Neural cell (in vitro differentiated cells): ENCODE data around the gene DNASE1L2. TPM values are rescaled to one million over a fixed set of nuclear protein-coding genes. Genes with fewer than 3 reads are reported as not detected.

Source experiments
- H2AFZ ChIP-seq: fragments of 200-600, 300-800 bp; sonication (generic), shearing (Covaris generic); 2 replicates; pipeline ENCODE4 v1.6.0; 2014; ENCODE audit warnings: low read depth, mild to moderate bottlenecking, antibody characterized with exemption, low read length, moderate library complexity
- H3F3A ChIP-seq: fragments of 200-600 bp; shearing (Covaris generic); 2 replicates; pipeline ENCODE4 v1.6.1; 2016; ENCODE audit warnings: mild to moderate bottlenecking, moderate library complexity, mixed read lengths, antibody characterized with exemption, low read length; ENCODE audit not compliant: insufficient read depth, poor library complexity, severe bottlenecking
- H3K27ac ChIP-seq: fragments of 200-600, 300-800 bp; sonication (generic), shearing (Covaris generic); 2 replicates; pipeline ENCODE4 v1.5.1; 2014; ENCODE audit warnings: mild to moderate bottlenecking, low read length, moderate library complexity
- H3K27me3 ChIP-seq: fragments of 300-800, 200-600 bp; sonication (generic), shearing (Covaris generic); 2 replicates; pipeline ENCODE4 v1.6.0; 2014; ENCODE audit warnings: mild to moderate bottlenecking, low read depth, low read length, moderate library complexity; ENCODE audit not compliant: insufficient read depth
- H3K36me3 ChIP-seq: fragments of 300-800, 200-600 bp; sonication (generic), shearing (Covaris generic); 2 replicates; pipeline ENCODE4 v1.5.1; 2014; ENCODE audit warnings: mild to moderate bottlenecking, antibody characterized with exemption, low read length, moderate library complexity; ENCODE audit not compliant: insufficient read depth
- H3K4me2 ChIP-seq: fragments of 300-800, 200-600 bp; sonication (generic), shearing (Covaris generic); 2 replicates; pipeline ENCODE4 v1.6.0; 2014; ENCODE audit warnings: mild to moderate bottlenecking, low read length
- H3K4me3 ChIP-seq: fragments of 300-800, 200-600 bp; sonication (generic), shearing (Covaris generic); 2 replicates; pipeline ENCODE4 v1.5.1; 2014; ENCODE audit warnings: mild to moderate bottlenecking, low read length, moderate library complexity
- H3K79me2 ChIP-seq: fragments of 200-600 bp; shearing (Covaris generic); replicated peaks from 2 replicates; pipeline ENCODE4 v1.6.0; 2014; ENCODE audit warnings: mild to moderate bottlenecking, low read length, moderate library complexity; ENCODE audit not compliant: insufficient read depth
- H3K9ac ChIP-seq: fragments of 300-800, 200-600 bp; sonication (generic), shearing (Covaris generic); 2 replicates; pipeline ENCODE4 v1.6.1; 2016; ENCODE audit warnings: mild to moderate bottlenecking, low read length, mixed read lengths
- H3K9me2 ChIP-seq: fragments of 200-600 bp; shearing (Covaris generic); 2 replicates; pipeline ENCODE4 v1.6.1; 2016; ENCODE audit warnings: mild to moderate bottlenecking, low read length, mixed read lengths; ENCODE audit not compliant: insufficient read depth
- H3K9me3 ChIP-seq: fragments of 200-600, 300-800 bp; sonication (generic), shearing (Covaris generic); 2 replicates; pipeline ENCODE4 v1.6.1; 2016; ENCODE audit warnings: mild to moderate bottlenecking, mixed run types, low read length, moderate library complexity, mixed read lengths
- H4K20me1 ChIP-seq: fragments of 200-600 bp; shearing (Covaris generic); 2 replicates; pipeline ENCODE4 v1.6.1; 2016; ENCODE audit warnings: mild to moderate bottlenecking, mixed run types; ENCODE audit not compliant: insufficient read depth
- CTCF ChIP-seq: fragments of 450-650 bp; IDR thresholded peaks from 2 replicates; pipeline ENCODE4 v1.5.1; 2014; ENCODE audit warnings: antibody characterized with exemption, mild to moderate bottlenecking, moderate library complexity; ENCODE audit not compliant: poor library complexity, severe bottlenecking
- EP300 ChIP-seq: fragments of 450-650 bp; conservative IDR thresholded peaks from 2 replicates; pipeline ENCODE4 v1.6.1; 2014; ENCODE audit warnings: antibody characterized with exemption, mild to moderate bottlenecking, moderate library complexity; ENCODE audit not compliant: poor library complexity, severe bottlenecking
- EZH2 ChIP-seq: fragments of 200-600, 300-800 bp; shearing (Covaris generic), sonication (generic); IDR thresholded peaks from 2 replicates; pipeline ENCODE4 v1.6.1; 2014; ENCODE audit warnings: antibody characterized with exemption, low read length, borderline replicate concordance, mild to moderate bottlenecking; ENCODE audit not compliant: insufficient read depth, poor library complexity, severe bottlenecking
- MXI1 ChIP-seq: fragments of 450-650 bp; conservative IDR thresholded peaks from 2 replicates; pipeline ENCODE4 v1.6.1; 2014; ENCODE audit warnings: antibody characterized with exemption, mild to moderate bottlenecking; ENCODE audit not compliant: poor library complexity, severe bottlenecking
- POLR2AphosphoS5 ChIP-seq: IDR thresholded peaks from 2 replicates; pipeline ENCODE4 v1.6.1; 2012
- RAD21 ChIP-seq: fragments of 450-650 bp; conservative IDR thresholded peaks from 2 replicates; pipeline ENCODE4 v1.6.1; 2014; ENCODE audit warnings: antibody characterized with exemption, mild to moderate bottlenecking, moderate library complexity
- SMC3 ChIP-seq: fragments of 450-650 bp; conservative IDR thresholded peaks from 2 replicates; pipeline ENCODE4 v1.6.1; 2014; ENCODE audit warnings: antibody characterized with exemption, mild to moderate bottlenecking, moderate library complexity; ENCODE audit not compliant: poor library complexity
- TAF1 ChIP-seq: IDR thresholded peaks from 2 replicates; pipeline ENCODE4 v1.6.1; 2012; ENCODE audit warnings: low read depth
- polyA plus RNA-seq: library from polyadenylated mRNA; depleted of rRNA; stranded (reverse); fragments of >200 nt; gene quantifications from 2 replicates; pipeline ENCODE4 v1.2.3, GENCODE V29; 2014
- TF ChIP-seq, protein P1 (sequence below): IDR thresholded peaks from 2 replicates; pipeline ENCODE4 v1.6.1; 2012; ENCODE audit warnings: borderline replicate concordance

The DNASE1L2 gene
- polyA plus RNA-seq, 1 donor from 2014 or later: 10.2 TPM

DNA sequence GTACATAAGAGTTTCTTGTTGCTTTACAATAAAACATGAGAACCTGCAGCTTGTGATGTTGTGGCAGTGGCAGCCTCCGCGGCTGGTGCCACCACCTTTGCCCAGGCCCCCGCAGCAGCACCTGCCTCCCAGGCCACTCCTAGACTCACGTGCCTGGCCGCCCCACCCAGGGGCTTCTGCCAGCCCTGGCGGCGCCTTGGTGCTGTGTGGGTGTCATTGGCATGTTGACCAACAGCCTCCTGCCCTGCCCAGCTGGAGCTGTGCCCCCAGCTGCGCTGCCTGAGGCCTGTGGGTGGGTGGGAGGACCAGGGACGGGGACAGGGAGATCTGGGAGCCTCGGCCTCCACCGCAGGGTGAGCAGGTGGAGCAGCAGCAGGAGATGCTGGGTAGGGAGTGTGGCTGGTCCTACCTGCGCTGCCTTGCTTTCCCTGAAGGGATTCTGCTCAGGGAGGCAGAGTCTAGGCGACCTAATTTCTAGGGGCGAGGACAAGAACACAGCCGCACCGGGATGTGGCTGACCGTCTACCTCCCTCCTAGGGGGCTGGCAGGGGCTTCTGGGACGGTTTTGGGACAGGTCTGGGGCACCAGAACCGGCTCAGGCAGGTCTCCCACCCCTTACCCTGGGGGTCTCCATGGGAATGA lies 428 bp upstream of the DNASE1L2 start:
- Histone ChIP-seq H4K20me1 (no peaks in the 10 kb centered on the region), H3F3A (no peaks in the 10 kb centered on the region), H3K9me2 (no peaks in the 10 kb centered on the region), H3K27ac (no peak overlapping the region), H3K9me3 (no peaks in the 10 kb centered on the region), H2AFZ (no peak overlapping the region), H3K9ac (no peak overlapping the region), H3K4me2 (no peak overlapping the region), H3K4me3 (no peak overlapping the region), H3K79me2 (no peaks in the 10 kb centered on the region), H3K36me3 (no peaks in the 10 kb centered on the region), H3K27me3 (peaks cover 15% of the 10 kb centered on the region)
- TF ChIP-seq CTCF (no peak), TAF1 (no peak), SMC3 (no peak), EP300 (no peak), POLR2AphosphoS5 (no peak), EZH2 (no peak)

DNA sequence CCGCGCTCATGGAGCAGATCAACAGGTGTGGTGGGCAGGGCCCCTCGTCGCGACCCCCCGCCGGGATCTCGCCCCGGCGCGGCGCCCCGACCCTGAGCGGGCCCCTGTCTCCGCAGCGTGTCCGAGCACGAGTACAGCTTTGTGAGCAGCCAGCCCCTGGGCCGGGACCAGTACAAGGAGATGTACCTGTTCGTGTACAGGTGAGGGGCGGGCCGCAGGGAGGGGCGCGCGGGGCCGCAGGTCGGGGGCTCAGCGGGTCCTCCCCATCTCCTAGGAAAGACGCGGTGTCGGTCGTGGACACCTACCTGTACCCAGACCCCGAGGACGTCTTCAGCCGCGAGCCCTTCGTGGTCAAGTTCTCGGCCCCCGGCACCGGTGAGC lies 848 bp downstream of the DNASE1L2 start:
- TF ChIP-seq TAF1: no peak
- no peak for TF ChIP-seq RAD21
- no peak for TF ChIP-seq CTCF
- Histone ChIP-seq H2AFZ (no peak overlapping the region), H3K4me2 (no peak overlapping the region), H3K27ac (no peak overlapping the region), H3K9me2 (no peaks in the 10 kb centered on the region), H3K9ac (no peak overlapping the region), H3K27me3 (peaks cover 15% of the 10 kb centered on the region), H3K9me3 (no peaks in the 10 kb centered on the region), H3K36me3 (no peaks in the 10 kb centered on the region), H3K79me2 (no peaks in the 10 kb centered on the region), H3F3A (no peaks in the 10 kb centered on the region), H3K4me3 (peak overlapping the region; percentile 25), H4K20me1 (no peaks in the 10 kb centered on the region)

GRCh38 chr16:2237493-2238149 lies 1.4 kb downstream of the DNASE1L2 start:
- H3K4me3 ChIP-seq: no peak overlapping the region
- no peaks in the 10 kb centered on the region for H4K20me1 ChIP-seq
- no peak overlapping the region for H3K27ac ChIP-seq
- no peak overlapping the region for H3K9ac ChIP-seq
- peaks cover 15% of the 10 kb centered on the region for H3K27me3 ChIP-seq
- H3K79me2 ChIP-seq: no peaks in the 10 kb centered on the region
- H2AFZ ChIP-seq: no peak overlapping the region
- no peaks in the 10 kb centered on the region for H3F3A ChIP-seq
- H3K36me3 ChIP-seq: no peaks in the 10 kb centered on the region
- TF ChIP-seq MXI1: no peak
- TF ChIP-seq TAF1: no peak
- no peak for TF ChIP-seq POLR2AphosphoS5
- TF ChIP-seq, protein P1, sequence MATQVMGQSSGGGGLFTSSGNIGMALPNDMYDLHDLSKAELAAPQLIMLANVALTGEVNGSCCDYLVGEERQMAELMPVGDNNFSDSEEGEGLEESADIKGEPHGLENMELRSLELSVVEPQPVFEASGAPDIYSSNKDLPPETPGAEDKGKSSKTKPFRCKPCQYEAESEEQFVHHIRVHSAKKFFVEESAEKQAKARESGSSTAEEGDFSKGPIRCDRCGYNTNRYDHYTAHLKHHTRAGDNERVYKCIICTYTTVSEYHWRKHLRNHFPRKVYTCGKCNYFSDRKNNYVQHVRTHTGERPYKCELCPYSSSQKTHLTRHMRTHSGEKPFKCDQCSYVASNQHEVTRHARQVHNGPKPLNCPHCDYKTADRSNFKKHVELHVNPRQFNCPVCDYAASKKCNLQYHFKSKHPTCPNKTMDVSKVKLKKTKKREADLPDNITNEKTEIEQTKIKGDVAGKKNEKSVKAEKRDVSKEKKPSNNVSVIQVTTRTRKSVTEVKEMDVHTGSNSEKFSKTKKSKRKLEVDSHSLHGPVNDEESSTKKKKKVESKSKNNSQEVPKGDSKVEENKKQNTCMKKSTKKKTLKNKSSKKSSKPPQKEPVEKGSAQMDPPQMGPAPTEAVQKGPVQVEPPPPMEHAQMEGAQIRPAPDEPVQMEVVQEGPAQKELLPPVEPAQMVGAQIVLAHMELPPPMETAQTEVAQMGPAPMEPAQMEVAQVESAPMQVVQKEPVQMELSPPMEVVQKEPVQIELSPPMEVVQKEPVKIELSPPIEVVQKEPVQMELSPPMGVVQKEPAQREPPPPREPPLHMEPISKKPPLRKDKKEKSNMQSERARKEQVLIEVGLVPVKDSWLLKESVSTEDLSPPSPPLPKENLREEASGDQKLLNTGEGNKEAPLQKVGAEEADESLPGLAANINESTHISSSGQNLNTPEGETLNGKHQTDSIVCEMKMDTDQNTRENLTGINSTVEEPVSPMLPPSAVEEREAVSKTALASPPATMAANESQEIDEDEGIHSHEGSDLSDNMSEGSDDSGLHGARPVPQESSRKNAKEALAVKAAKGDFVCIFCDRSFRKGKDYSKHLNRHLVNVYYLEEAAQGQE: no peak
- TF ChIP-seq RAD21: no peak
- TF ChIP-seq EP300: no peak
- no peak for TF ChIP-seq CTCF
- TF ChIP-seq EZH2: no peak
- TF ChIP-seq SMC3: no peak
- H3K9me2 ChIP-seq: no peaks in the 10 kb centered on the region
- H3K9me3 ChIP-seq: no peaks in the 10 kb centered on the region
- no peak overlapping the region for H3K4me2 ChIP-seq
